Kidney (tissue), 14 donors: ENCODE results near the gene EPHB4. TPM values are rescaled to one million over a fixed set of nuclear protein-coding genes. Genes with fewer than 3 reads are reported as not detected.
A peak's percentile ranks its signal among the peaks of the same experiment; 100 is the strongest.

Experiments used
- DNase-seq, 5 donors: peaks; one replicate each; pipeline ENCODE4 v3.0.0-alpha.2; 2013 to 2020
- FAIRE-seq: peaks from 2 replicates; lab custom pipeline; 2012; peaks lifted over from hg19 to GRCh38; lab: Jason Lieb, UNC
- H3K27ac ChIP-seq, 2 donors: one replicate each; pipeline ENCODE4 v1.7.0; 2013; ENCODE audit warnings: low read depth in 2 of 2, low read length in 2 of 2, inconsistent platforms in 1 of 2
- H3K27me3 ChIP-seq: one replicate; pipeline ENCODE4 v1.7.1; 2013; ENCODE audit warnings: low read length, inconsistent platforms; ENCODE audit not compliant: control insufficient read depth, insufficient read depth
- H3K36me3 ChIP-seq, 3 donors: one replicate each; pipeline versions ENCODE4 v1.7.0 to v1.7.1; 2013; ENCODE audit warnings: low read length in 3 of 3, control low read depth in 1 of 3, inconsistent platforms in 1 of 3; ENCODE audit not compliant: insufficient read depth in 3 of 3, control insufficient read depth in 2 of 3
- H3K4me1 ChIP-seq, 3 donors: one replicate each; pipeline versions ENCODE4 v1.7.0 to v1.7.1; 2013; ENCODE audit warnings: low read length in 3 of 3, inconsistent platforms in 1 of 3, low read depth in 1 of 3; ENCODE audit not compliant: control insufficient read depth in 2 of 3, insufficient read depth in 2 of 3
- H3K4me3 ChIP-seq, 3 donors: one replicate each; pipeline versions ENCODE4 v1.7.0 to v1.8.1; 2013; ENCODE audit warnings: low read length in 3 of 3, control low read depth in 1 of 3, inconsistent platforms in 1 of 3
- H3K9ac ChIP-seq, 3 donors: one replicate each; pipeline versions ENCODE4 v1.7.0 to v1.7.1; 2013; ENCODE audit warnings: low read length in 3 of 3, control low read depth in 1 of 3, inconsistent platforms in 1 of 3
- H3K9me3 ChIP-seq, 3 donors: one replicate each; pipeline versions ENCODE4 v1.7.0 to v1.7.1; 2013; ENCODE audit warnings: low read length in 3 of 3, control low read depth in 1 of 3, inconsistent platforms in 1 of 3; ENCODE audit not compliant: control insufficient read depth in 2 of 3, insufficient read depth in 1 of 3
- intact Hi-C: fragments of 100-400 bp; cut with DNase I; formaldehyde crosslinking; loops from one replicate; pipeline ENCODE4 v1.11.1; 2022
- polyA plus RNA-seq: library from polyadenylated mRNA; stranded (reverse); fragments of 350-450 nt; fragmentation: Illumina TruSeq; extraction: RNeasy Lipid Tissue Mini Kit (QIAGEN cat#74804); gene quantifications from one replicate; pipeline ENCODE4 v1.2.3, GENCODE V29; 2014; ENCODE audit warnings: low read depth, low replicate concordance; ENCODE audit not compliant: insufficient read depth
- total RNA-seq: library from RNA; stranded (reverse); fragmentation: NEBNext Ultra II Directional; extraction: Animal tissue kit (Norgen Biotek cat#: 25700); gene quantifications from one replicate; pipeline ENCODE4 v1.2.1, GENCODE V29; 2021
- TF ChIP-seq, protein P1 (sequence below): IDR thresholded peaks from 3 replicates; pipeline ENCODE4 v1.5.1; 2012; ENCODE audit warnings: mild to moderate bottlenecking, moderate library complexity, borderline replicate concordance; ENCODE audit not compliant: insufficient read depth; ENCODE audit errors: extremely low read depth
- donor health status: control.
- donor health status: control.
- donor health status: control.
- donor health status: control.
- donor health status: control.
- donor health status: DM: yes; HTN: yes; CAD: no.
- donor health status: Normal renal cell carcinoma (clear cell type).

Gene EPHB4
- total and polyA plus RNA-seq, 2 donors from 2014 or later, result 33.2 to 65.5 TPM

GRCh38 chr7:100865938-100866728, 38.8 kb upstream of the EPHB4 start:
- Histone ChIP-seq H3K9ac (peak overlapping the region in 2 of 3 donors; percentile 6 to 99), H3K27me3 (no peaks in the 10 kb centered on the region), H3K9me3 (no peaks in the 10 kb centered on the region), H3K4me1 (peaks cover 0 to 22% (median 13%) of the 10 kb centered on the region in 3 donors), H3K27ac (peak overlapping the region; percentile 97), H3K36me3 (peaks cover 0 to 8% (median 5%) of the 10 kb centered on the region in 3 donors), H3K4me3 (peak overlapping the region in 2 of 3 donors; percentile 36 to 88)
- DNase-seq (peak in 3 of 5 donors; percentile 25 to 93 (median 72)), FAIRE-seq (no peak)
- intact Hi-C loops, result no loop called here
- TF ChIP-seq, protein P1, sequence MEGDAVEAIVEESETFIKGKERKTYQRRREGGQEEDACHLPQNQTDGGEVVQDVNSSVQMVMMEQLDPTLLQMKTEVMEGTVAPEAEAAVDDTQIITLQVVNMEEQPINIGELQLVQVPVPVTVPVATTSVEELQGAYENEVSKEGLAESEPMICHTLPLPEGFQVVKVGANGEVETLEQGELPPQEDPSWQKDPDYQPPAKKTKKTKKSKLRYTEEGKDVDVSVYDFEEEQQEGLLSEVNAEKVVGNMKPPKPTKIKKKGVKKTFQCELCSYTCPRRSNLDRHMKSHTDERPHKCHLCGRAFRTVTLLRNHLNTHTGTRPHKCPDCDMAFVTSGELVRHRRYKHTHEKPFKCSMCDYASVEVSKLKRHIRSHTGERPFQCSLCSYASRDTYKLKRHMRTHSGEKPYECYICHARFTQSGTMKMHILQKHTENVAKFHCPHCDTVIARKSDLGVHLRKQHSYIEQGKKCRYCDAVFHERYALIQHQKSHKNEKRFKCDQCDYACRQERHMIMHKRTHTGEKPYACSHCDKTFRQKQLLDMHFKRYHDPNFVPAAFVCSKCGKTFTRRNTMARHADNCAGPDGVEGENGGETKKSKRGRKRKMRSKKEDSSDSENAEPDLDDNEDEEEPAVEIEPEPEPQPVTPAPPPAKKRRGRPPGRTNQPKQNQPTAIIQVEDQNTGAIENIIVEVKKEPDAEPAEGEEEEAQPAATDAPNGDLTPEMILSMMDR, result no peak

DNA sequence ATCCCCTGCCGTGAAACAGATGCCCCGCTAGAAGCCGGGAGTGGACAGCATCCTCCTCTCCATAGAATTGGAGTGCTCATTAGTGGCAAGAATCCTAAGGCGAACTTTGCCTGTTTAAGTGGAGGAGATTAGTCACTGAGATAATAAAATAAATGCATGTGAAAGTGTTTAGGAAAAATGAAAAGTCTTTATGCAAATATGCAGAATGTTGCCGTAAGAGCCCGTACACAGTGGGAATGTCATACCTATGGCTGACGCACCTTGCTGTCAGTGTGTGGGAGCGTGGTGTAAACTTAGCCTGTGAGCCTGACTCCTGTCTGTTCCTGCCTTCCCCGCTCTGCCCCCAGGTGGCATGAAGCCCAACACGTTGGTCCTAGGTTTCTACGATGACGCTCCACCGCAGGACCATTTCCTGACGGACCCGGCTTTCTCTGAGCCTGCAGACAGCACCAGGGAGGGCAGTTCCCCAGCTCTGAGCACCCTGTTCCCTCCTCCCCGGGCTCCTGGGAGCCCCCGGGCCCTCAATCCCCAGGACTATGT, 38.1 kb upstream of the EPHB4 start:
- H3K4me3 ChIP-seq, result no peak overlapping the region
- no peak for FAIRE-seq
- H3K9ac ChIP-seq, result no peak overlapping the region
- H3K36me3 ChIP-seq, result peaks cover 0 to 8% (median 1%) of the 10 kb centered on the region in 3 donors
- TF ChIP-seq, protein P1, result no peak
- H3K27ac ChIP-seq, result peak overlapping the region in 1 of 2 donors; percentile 20
- H3K4me1 ChIP-seq, result peaks cover 0 to 22% (median 13%) of the 10 kb centered on the region in 3 donors
- intact Hi-C loops, result no loop called here
- H3K9me3 ChIP-seq, result no peaks in the 10 kb centered on the region
- DNase-seq, result peak in 2 of 5 donors; percentile 18 to 44
- H3K27me3 ChIP-seq, result no peaks in the 10 kb centered on the region

GRCh38 chr7:100864263-100864845, 37.0 kb upstream of the EPHB4 start:
- intact Hi-C loops, result no loop called here

More at GRCh38 chr7:100864263-100864845, 37.0 kb upstream of the EPHB4 start:
- H3K27me3 ChIP-seq, result no peaks in the 10 kb centered on the region
- TF ChIP-seq, protein P1, result no peak
- H3K4me3 ChIP-seq, result no peak overlapping the region
- H3K9me3 ChIP-seq, result no peaks in the 10 kb centered on the region
- no peak for FAIRE-seq
- no peak overlapping the region for H3K9ac ChIP-seq
- no peak for DNase-seq
- H3K4me1 ChIP-seq, result peaks cover 0 to 20% (median 13%) of the 10 kb centered on the region in 3 donors
- H3K36me3 ChIP-seq, result peaks cover 0 to 15% (median 0%) of the 10 kb centered on the region in 3 donors
- H3K27ac ChIP-seq, result no peak overlapping the region
